ENCODE data around the gene ILDR1. TPM values are rescaled to one million over a fixed set of nuclear protein-coding genes. Genes with fewer than 3 reads are reported as not detected.

The ILDR1 gene
- total RNA-seq, 1 donor from 2014 or later = 0.07 TPM

DNA sequence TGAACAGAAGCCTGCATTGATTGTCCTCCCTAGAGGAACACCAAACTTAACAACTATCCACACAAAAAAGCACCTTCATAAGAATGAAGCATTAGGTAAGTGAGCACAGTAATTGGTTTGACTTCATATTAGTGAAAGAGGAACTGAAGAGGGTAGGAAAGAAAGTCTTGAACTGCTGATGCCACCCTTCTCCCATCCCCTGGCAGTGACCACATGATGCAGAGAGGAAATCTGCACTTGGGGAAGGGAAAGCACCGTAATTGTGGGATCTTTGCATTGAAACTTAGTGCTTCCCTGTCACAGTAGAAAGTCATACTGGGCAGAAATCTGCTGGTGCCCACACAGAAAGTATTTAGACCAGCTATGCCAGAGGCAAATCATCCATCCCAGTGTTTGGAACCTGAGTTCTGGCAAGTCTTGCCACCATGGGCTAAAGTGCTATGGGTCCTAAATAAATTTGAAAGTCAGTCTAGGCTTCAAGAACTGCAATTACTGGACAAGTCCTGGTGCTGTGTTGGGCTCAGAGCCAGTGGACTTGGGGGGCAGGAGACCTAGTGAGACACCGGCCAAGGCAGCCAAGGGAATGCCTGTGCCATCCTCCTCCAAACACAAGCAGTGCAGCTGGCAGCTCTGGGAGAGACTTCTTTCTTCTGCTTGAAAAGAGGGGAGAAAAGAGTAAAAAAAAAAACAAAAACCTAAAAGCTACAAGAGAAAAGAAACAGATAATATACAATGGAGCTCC is 64.2 kb downstream of the ILDR1 start:
- Mint-ChIP-seq H3K9me3 (peaks cover 7% of the 10 kb centered on the region), H3K36me3 (no peaks in the 10 kb centered on the region), H3K4me3 (no peak overlapping the region), H3K27me3 (ENCODE audit: insufficient read depth, low read depth) (no peaks in the 10 kb centered on the region), H3K27ac (no peak overlapping the region), H3K4me1 (no peaks in the 10 kb centered on the region)
- H3K27me3 ChIP-seq = no peaks in the 10 kb centered on the region
- H2AFZ ChIP-seq (replicated peaks) = no peak overlapping the region
- TF ChIP-seq EZH2phosphoT487 (IDR thresholded peaks at IDR 0.05) (no peak), EZH2 (IDR thresholded peaks at IDR 0.05) (no peak), CTCF (IDR thresholded peaks at IDR 0.05) (no peak)
- no peak overlapping the region for H3K4me2 ChIP-seq
- H3K79me2 ChIP-seq (ENCODE audit: low read depth) = no peaks in the 10 kb centered on the region
- H3F3A ChIP-seq (ENCODE audit: low read depth) = no peaks in the 10 kb centered on the region
- H3K4me3 ChIP-seq = no peak overlapping the region
- no peak overlapping the region for H3K27ac ChIP-seq
- peaks cover 10% of the 10 kb centered on the region for H3K4me1 ChIP-seq
- H3K9ac ChIP-seq = no peak overlapping the region
- no peaks in the 10 kb centered on the region for H4K20me1 ChIP-seq (ENCODE audit: low read depth)
- no peaks in the 10 kb centered on the region for H3K36me3 ChIP-seq
- no peaks in the 10 kb centered on the region for H3K9me3 ChIP-seq (ENCODE audit: low read depth)
- DNase-seq (ENCODE audit: low spot score) = no peak

- H3F3A ChIP-seq (ENCODE audit: low read depth) = no peaks in the 10 kb centered on the region
- H4K20me1 ChIP-seq (ENCODE audit: low read depth) = no peaks in the 10 kb centered on the region
- H3K27ac Mint-ChIP-seq = no peak overlapping the region
- H3K79me2 ChIP-seq (ENCODE audit: low read depth) = no peaks in the 10 kb centered on the region
- H3K4me1 Mint-ChIP-seq = no peaks in the 10 kb centered on the region
- no peak overlapping the region for H3K4me3 Mint-ChIP-seq
- no peak for DNase-seq (ENCODE audit: low spot score)
- H3K4me2 ChIP-seq = no peak overlapping the region
- TF ChIP-seq EZH2phosphoT487 (IDR thresholded peaks at IDR 0.05) (no peak), CTCF (IDR thresholded peaks at IDR 0.05) (no peak), EZH2 (IDR thresholded peaks at IDR 0.05) (no peak)
- H3K27ac ChIP-seq = no peak overlapping the region
- H3K4me1 ChIP-seq = peaks cover 10% of the 10 kb centered on the region
- H2AFZ ChIP-seq (replicated peaks) = no peak overlapping the region
- no peak overlapping the region for H3K9ac ChIP-seq
- no peaks in the 10 kb centered on the region for H3K9me3 ChIP-seq (ENCODE audit: low read depth)
- H3K4me3 ChIP-seq = no peak overlapping the region
- no peaks in the 10 kb centered on the region for H3K27me3 ChIP-seq
- no peaks in the 10 kb centered on the region for H3K27me3 Mint-ChIP-seq (ENCODE audit: insufficient read depth, low read depth)
- H3K9me3 Mint-ChIP-seq = peaks cover 4% of the 10 kb centered on the region
- no peaks in the 10 kb centered on the region for H3K36me3 Mint-ChIP-seq
- no peaks in the 10 kb centered on the region for H3K36me3 ChIP-seq
These were observed 65.7 kb downstream of the ILDR1 start for GRCh38 chr3:121956363-121956762.

- no peaks in the 10 kb centered on the region for H3F3A ChIP-seq (ENCODE audit: low read depth)
- Mint-ChIP-seq H3K27ac (no peak overlapping the region), H3K9me3 (peaks cover 4% of the 10 kb centered on the region), H3K36me3 (no peaks in the 10 kb centered on the region), H3K27me3 (ENCODE audit: insufficient read depth, low read depth) (no peaks in the 10 kb centered on the region), H3K4me1 (no peaks in the 10 kb centered on the region), H3K4me3 (no peak overlapping the region)
- no peaks in the 10 kb centered on the region for H3K36me3 ChIP-seq
- H3K9ac ChIP-seq = no peak overlapping the region
- H3K4me3 ChIP-seq = no peak overlapping the region
- H3K27me3 ChIP-seq = no peaks in the 10 kb centered on the region
- no peaks in the 10 kb centered on the region for H4K20me1 ChIP-seq (ENCODE audit: low read depth)
- no peak for DNase-seq (ENCODE audit: low spot score)
- no peak overlapping the region for H3K27ac ChIP-seq
- no peak overlapping the region for H3K4me2 ChIP-seq
- H3K9me3 ChIP-seq (ENCODE audit: low read depth) = no peaks in the 10 kb centered on the region
- no peaks in the 10 kb centered on the region for H3K4me1 ChIP-seq
- H2AFZ ChIP-seq (replicated peaks) = no peak overlapping the region
- TF ChIP-seq EZH2 (IDR thresholded peaks at IDR 0.05) (no peak), CTCF (IDR thresholded peaks at IDR 0.05) (no peak), EZH2phosphoT487 (IDR thresholded peaks at IDR 0.05) (no peak)
- H3K79me2 ChIP-seq (ENCODE audit: low read depth) = no peaks in the 10 kb centered on the region
These were observed 70.6 kb downstream of the ILDR1 start for GRCh38 chr3:121951291-121951919.
